GM12801 (cell line): ENCODE data around the gene TOMM6.

ENCODE experiments used
- TF ChIP-seq, protein P1 (sequence below): IDR thresholded peaks from one replicate; pipeline ENCODE4 v1.5.1; 2011; ENCODE audit warnings: control low read depth; ENCODE audit not compliant: insufficient read length; ENCODE audit errors: extremely low read depth

The TOMM6 gene

DNA sequence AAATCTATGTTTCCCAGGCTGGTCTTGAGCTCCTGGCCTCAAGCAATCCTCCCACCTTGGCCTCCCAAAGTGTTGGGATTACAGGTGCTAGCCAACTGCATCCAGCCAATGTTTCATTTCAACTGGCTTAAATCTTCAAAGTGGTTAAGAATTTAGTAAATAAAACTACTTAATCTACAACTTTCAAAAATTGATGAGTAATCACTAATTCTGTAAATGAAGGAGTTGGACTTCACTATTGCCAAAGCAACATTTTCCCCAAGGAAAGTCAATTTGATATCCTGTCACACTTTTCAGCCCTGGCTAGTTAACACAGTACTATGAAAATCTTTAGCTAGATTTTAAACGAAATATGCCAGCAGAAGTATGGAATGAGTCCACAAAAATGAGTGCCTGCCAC, 3.8 kb downstream of the TOMM6 start:
- TF ChIP-seq, protein P1, sequence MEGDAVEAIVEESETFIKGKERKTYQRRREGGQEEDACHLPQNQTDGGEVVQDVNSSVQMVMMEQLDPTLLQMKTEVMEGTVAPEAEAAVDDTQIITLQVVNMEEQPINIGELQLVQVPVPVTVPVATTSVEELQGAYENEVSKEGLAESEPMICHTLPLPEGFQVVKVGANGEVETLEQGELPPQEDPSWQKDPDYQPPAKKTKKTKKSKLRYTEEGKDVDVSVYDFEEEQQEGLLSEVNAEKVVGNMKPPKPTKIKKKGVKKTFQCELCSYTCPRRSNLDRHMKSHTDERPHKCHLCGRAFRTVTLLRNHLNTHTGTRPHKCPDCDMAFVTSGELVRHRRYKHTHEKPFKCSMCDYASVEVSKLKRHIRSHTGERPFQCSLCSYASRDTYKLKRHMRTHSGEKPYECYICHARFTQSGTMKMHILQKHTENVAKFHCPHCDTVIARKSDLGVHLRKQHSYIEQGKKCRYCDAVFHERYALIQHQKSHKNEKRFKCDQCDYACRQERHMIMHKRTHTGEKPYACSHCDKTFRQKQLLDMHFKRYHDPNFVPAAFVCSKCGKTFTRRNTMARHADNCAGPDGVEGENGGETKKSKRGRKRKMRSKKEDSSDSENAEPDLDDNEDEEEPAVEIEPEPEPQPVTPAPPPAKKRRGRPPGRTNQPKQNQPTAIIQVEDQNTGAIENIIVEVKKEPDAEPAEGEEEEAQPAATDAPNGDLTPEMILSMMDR, result no peak

DNA sequence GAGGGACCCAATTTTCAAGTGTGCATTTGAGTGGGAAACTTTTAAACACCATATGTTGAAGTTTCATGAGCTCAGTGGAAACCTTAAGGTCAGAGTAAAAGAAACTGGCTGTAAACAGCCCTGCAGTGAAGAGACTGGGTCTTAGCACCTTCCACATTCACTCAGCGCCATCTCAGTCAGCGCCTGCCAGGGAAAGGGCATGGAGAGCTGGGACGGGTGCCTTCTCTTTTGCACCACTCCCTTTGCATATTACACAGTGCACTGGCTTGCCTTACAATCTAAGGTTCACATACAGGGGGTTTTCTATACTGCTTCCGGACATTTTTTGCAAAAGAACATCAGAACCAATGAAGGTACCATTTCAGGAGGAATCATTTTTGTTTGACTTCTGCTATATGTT, 4.5 kb downstream of the TOMM6 start:
- TF ChIP-seq, protein P1, result no peak

DNA sequence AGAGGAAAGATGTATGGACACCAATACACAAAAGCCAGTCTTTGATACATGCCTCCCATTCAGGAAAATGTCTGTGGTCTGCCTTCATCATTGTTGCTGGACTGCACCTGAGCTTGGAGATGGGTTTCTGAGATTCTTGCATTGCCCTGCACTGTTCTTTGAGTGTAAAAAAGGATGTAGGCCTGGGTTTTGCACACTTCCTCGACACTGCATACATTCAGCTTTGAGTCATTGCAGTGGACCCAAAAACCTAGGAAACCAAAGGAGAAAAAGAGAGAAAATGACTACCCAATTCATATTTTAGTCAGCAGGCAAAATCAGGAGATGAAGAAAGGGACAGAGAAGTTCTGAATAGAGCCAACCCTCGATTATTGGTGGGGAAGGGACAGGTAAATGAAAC, 9.0 kb downstream of the TOMM6 start:
- TF ChIP-seq, protein P1, result no peak

- TF ChIP-seq, protein P1, result no peak
Observed at GRCh38 chr6:41798901-41799558, 11.5 kb downstream of the TOMM6 start.

- TF ChIP-seq, protein P1, result no peak
Observed at GRCh38 chr6:41799559-41799911, 12.0 kb downstream of the TOMM6 start.

DNA sequence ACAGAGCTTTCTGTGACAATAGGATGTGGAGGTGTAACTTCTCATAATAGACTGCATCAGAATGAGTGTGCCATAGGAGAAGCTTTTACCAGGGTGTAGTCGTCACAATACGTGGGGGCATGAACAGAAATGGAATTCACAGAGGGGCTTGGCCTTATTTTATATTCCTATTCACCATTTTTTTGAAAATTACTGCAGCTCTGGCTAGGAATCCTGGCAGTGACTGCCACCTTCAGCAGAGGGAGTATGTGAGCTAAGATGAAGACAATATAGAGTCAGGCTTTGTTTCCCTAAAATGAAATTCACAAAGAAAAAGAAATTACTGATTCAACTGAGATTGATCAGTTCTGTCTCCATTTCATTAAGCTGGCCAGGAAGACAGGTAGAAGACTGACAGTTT, 13.9 kb downstream of the TOMM6 start:
- TF ChIP-seq, protein P1, result no peak

- TF ChIP-seq, protein P1, result no peak
Observed at GRCh38 chr6:41805830-41806774, 18.6 kb downstream of the TOMM6 start.
